Uterus (tissue), 2 donors: ENCODE data around the gene DDX56.

Experiments
- CTCF ChIP-seq, 4 experiments: fragments of 200-600 bp in 2 of 4; fragments of 450-650 bp in 2 of 4; sonication (generic) in 2 of 4; IDR thresholded peaks; one replicate each; pipeline ENCODE4 v1.5.1; 2016 to 2019; ENCODE audit warnings: antibody characterized with exemption in 4 of 4, mild to moderate bottlenecking in 2 of 4, moderate library complexity in 1 of 4
- POLR2A ChIP-seq, 2 donors: fragments of 450-650 bp; IDR thresholded peaks; one replicate each; pipeline ENCODE4 v1.6.1; 2016; ENCODE audit warnings: antibody characterized with exemption in 2 of 2, mild to moderate bottlenecking in 1 of 2, moderate library complexity in 1 of 2

GRCh38 chr7:44599222-44599621 lies 25.5 kb upstream of the DDX56 start:
- TF ChIP-seq CTCF (IDR thresholded peaks at IDR 0.05) = no peak
- no peak for TF ChIP-seq POLR2A (IDR thresholded peaks at IDR 0.05)
